GM23338 (cell line): ENCODE results near the gene ITGA2. TPM values are rescaled to one million over a fixed set of nuclear protein-coding genes. Genes with fewer than 3 reads are reported as not detected.

Experiments
- ATAC-seq: fragments of 200-7000 bp; cut with Tn5 transposase; 3 replicates; pipeline ENCODE4 v1.9.1; 2020
- DNase-seq: peaks from one replicate; pipeline ENCODE4 v3.0.0-alpha.2; 2015; ENCODE audit warnings: low spot score
- H2AFZ ChIP-seq: fragments of 200-600 bp; sonication (generic); 2 replicates; pipeline ENCODE4 v1.8.0; 2016; ENCODE audit warnings: antibody characterized with exemption, mild to moderate bottlenecking, moderate library complexity
- H3F3A ChIP-seq: fragments of 200-600 bp; sonication (generic); replicated peaks from 2 replicates; pipeline ENCODE4 v1.8.0; 2017; ENCODE audit warnings: antibody characterized with exemption, mixed run types, low read depth
- H3K27ac ChIP-seq: fragments of 200-600 bp; sonication (generic); 2 replicates; pipeline ENCODE4 v1.6.1; 2016; ENCODE audit warnings: low read depth
- H3K27me3 ChIP-seq: fragments of 200-600 bp; sonication (generic); 2 replicates; pipeline ENCODE4 v1.8.0; 2016; ENCODE audit warnings: mild to moderate bottlenecking, mixed run types, moderate library complexity; ENCODE audit not compliant: insufficient read depth
- H3K36me3 ChIP-seq: fragments of 200-600 bp; sonication (generic); 2 replicates; pipeline ENCODE4 v1.8.0; 2016; ENCODE audit warnings: mild to moderate bottlenecking; ENCODE audit not compliant: insufficient read depth
- H3K4me1 ChIP-seq: fragments of 200-600 bp; sonication (generic); 2 replicates; pipeline ENCODE4 v1.8.0; 2016; ENCODE audit warnings: mild to moderate bottlenecking, moderate library complexity; ENCODE audit not compliant: insufficient read depth
- H3K4me2 ChIP-seq: fragments of 200-600 bp; sonication (generic); 2 replicates; pipeline ENCODE4 v1.7.1; 2017; ENCODE audit warnings: mixed run types
- H3K4me3 ChIP-seq: fragments of 200-600 bp; sonication (generic); 2 replicates; pipeline ENCODE4 v1.6.1; 2016; ENCODE audit warnings: mixed run types
- H3K79me2 ChIP-seq: fragments of 200-600 bp; sonication (generic); replicated peaks from 2 replicates; pipeline ENCODE4 v1.8.0; 2017; ENCODE audit warnings: mild to moderate bottlenecking; ENCODE audit not compliant: insufficient read depth
- H3K9me2 ChIP-seq: fragments of 200-600 bp; sonication (generic); 2 replicates; pipeline ENCODE4 v1.8.0; 2017; ENCODE audit not compliant: insufficient read depth
- H4K20me1 ChIP-seq: fragments of 200-600 bp; sonication (generic); replicated peaks from 2 replicates; pipeline ENCODE4 v1.8.0; 2017; ENCODE audit warnings: mild to moderate bottlenecking; ENCODE audit not compliant: insufficient read depth
- H3K27ac Mint-ChIP-seq: 2 replicates; pipeline ENCODE4 v1.8.0; 2020; ENCODE audit warnings: inconsistent platforms, mild to moderate bottlenecking, moderate library complexity, mixed read lengths
- H3K27me3 Mint-ChIP-seq: 3 replicates; pipeline ENCODE4 v1.8.0; 2022; ENCODE audit warnings: low read depth, mild to moderate bottlenecking, moderate library complexity, mixed read lengths, inconsistent platforms; ENCODE audit not compliant: insufficient read depth, poor library complexity
- H3K36me3 Mint-ChIP-seq: 3 replicates; pipeline ENCODE4 v1.8.0; 2021; ENCODE audit warnings: low read depth, mild to moderate bottlenecking, inconsistent platforms, moderate library complexity, mixed read lengths
- H3K4me1 Mint-ChIP-seq: 3 replicates; pipeline ENCODE4 v1.8.0; 2020; ENCODE audit warnings: mild to moderate bottlenecking, inconsistent platforms, mixed read lengths
- H3K4me3 Mint-ChIP-seq: 3 replicates; pipeline ENCODE4 v1.8.0; 2021; ENCODE audit warnings: moderate library complexity, mild to moderate bottlenecking, inconsistent platforms, mixed read lengths
- H3K9me3 Mint-ChIP-seq: 3 replicates; pipeline ENCODE4 v1.8.0; 2020; ENCODE audit warnings: moderate library complexity, mild to moderate bottlenecking, inconsistent platforms, mixed read lengths
- CREB1 ChIP-seq: fragments of 250-450 bp; sonication (Bioruptor Pico); IDR thresholded peaks from 2 replicates; pipeline ENCODE4 v1.5.0; 2020; ENCODE audit warnings: low read depth, mild to moderate bottlenecking, moderate library complexity
- CTCF ChIP-seq, 2 experiments: fragments of 200-600 bp in 1 of 2; sonication (generic) in 1 of 2; conservative IDR thresholded peaks; 2 replicates each; pipeline versions ENCODE4 v1.5.1 to v1.6.1; 2016 to 2017; ENCODE audit warnings: antibody characterized with exemption in 2 of 2, low read depth in 2 of 2, mild to moderate bottlenecking in 2 of 2, moderate library complexity in 1 of 2
- ETS1 ChIP-seq: IDR thresholded peaks from 2 replicates; pipeline ENCODE4 v1.6.1; 2016; ENCODE audit warnings: antibody characterized with exemption
- EZH2 ChIP-seq: fragments of 200-600 bp; sonication (generic); IDR thresholded peaks from one replicate; pipeline ENCODE4 v1.8.0; 2017; ENCODE audit warnings: antibody characterized with exemption, mild to moderate bottlenecking, low read depth; ENCODE audit not compliant: unreplicated experiment
- EZH2phosphoT487 ChIP-seq: fragments of 200-600 bp; sonication (generic); IDR thresholded peaks from one replicate; pipeline ENCODE4 v1.8.1; 2018; ENCODE audit warnings: antibody characterized with exemption; ENCODE audit not compliant: unreplicated experiment
- JUNB ChIP-seq: IDR thresholded peaks from one replicate; pipeline ENCODE4 v1.6.1; 2016; ENCODE audit warnings: antibody characterized with exemption; ENCODE audit not compliant: unreplicated experiment
- NANOG ChIP-seq: IDR thresholded peaks from 2 replicates; pipeline ENCODE4 v1.6.1; 2016; ENCODE audit warnings: antibody characterized with exemption, borderline replicate concordance
- POLR2AphosphoS5 ChIP-seq: IDR thresholded peaks from 2 replicates; pipeline ENCODE4 v1.6.1; 2016; ENCODE audit warnings: antibody characterized with exemption, low read depth
- STAT1 ChIP-seq: IDR thresholded peaks from one replicate; pipeline ENCODE4 v1.6.1; 2016; ENCODE audit warnings: antibody characterized with exemption; ENCODE audit not compliant: unreplicated experiment
- ZNF114 ChIP-seq: fragments of 250-450 bp; sonication (Bioruptor Pico); IDR thresholded peaks from 2 replicates; pipeline ENCODE4 v1.5.0; 2020; ENCODE audit warnings: mild to moderate bottlenecking, moderate library complexity
- ZNF331 ChIP-seq: fragments of 250-450 bp; sonication (Bioruptor Pico); IDR thresholded peaks from 2 replicates; pipeline ENCODE4 v1.5.0; 2020; ENCODE audit warnings: low read depth, mild to moderate bottlenecking, moderate library complexity
- polyA plus RNA-seq: library from polyadenylated mRNA; unstranded; fragments of >200 nt; fragmentation: Nextera tagmentation; extraction: Ambion mirVana; gene quantifications from 2 replicates; pipeline ENCODE4 v1.2.1, GENCODE V29; 2016
- total RNA-seq: library from RNA; depleted of rRNA; stranded (reverse); fragments of >200 nt; shearing (Covaris generic); gene quantifications from 2 replicates; pipeline ENCODE4 v1.2.3, GENCODE V29; 2014
- TF ChIP-seq, protein P1 (sequence below): fragments of 250-450 bp; sonication (Bioruptor Pico); IDR thresholded peaks from 2 replicates; pipeline ENCODE4 v1.5.0; 2020; ENCODE audit warnings: mild to moderate bottlenecking, moderate library complexity
- TF ChIP-seq, protein P2 (sequence below): IDR thresholded peaks from one replicate; pipeline ENCODE4 v1.6.1; 2018; ENCODE audit warnings: antibody characterized with exemption; ENCODE audit not compliant: unreplicated experiment

ITGA2 gene
- total and polyA plus RNA-seq, 2 experiments from 2014 or later, result 2.6 to 7.1 TPM

- H3K36me3 ChIP-seq, result no peaks in the 10 kb centered on the region
- no peaks in the 10 kb centered on the region for H3F3A ChIP-seq
- no peak overlapping the region for H3K27ac ChIP-seq
- H3K9me2 ChIP-seq, result no peaks in the 10 kb centered on the region
- TF ChIP-seq NANOG, result no peak
- no peak for TF ChIP-seq ZNF331 (CRISPR knock-in tag)
- no peak for TF ChIP-seq CREB1 (CRISPR knock-in tag)
- no peak for TF ChIP-seq ZNF114
- TF ChIP-seq CTCF (conservative IDR thresholded peaks at IDR 0.05; ENCODE audit: low read depth in 2 of 2), result no peak
- TF ChIP-seq, protein P1, sequence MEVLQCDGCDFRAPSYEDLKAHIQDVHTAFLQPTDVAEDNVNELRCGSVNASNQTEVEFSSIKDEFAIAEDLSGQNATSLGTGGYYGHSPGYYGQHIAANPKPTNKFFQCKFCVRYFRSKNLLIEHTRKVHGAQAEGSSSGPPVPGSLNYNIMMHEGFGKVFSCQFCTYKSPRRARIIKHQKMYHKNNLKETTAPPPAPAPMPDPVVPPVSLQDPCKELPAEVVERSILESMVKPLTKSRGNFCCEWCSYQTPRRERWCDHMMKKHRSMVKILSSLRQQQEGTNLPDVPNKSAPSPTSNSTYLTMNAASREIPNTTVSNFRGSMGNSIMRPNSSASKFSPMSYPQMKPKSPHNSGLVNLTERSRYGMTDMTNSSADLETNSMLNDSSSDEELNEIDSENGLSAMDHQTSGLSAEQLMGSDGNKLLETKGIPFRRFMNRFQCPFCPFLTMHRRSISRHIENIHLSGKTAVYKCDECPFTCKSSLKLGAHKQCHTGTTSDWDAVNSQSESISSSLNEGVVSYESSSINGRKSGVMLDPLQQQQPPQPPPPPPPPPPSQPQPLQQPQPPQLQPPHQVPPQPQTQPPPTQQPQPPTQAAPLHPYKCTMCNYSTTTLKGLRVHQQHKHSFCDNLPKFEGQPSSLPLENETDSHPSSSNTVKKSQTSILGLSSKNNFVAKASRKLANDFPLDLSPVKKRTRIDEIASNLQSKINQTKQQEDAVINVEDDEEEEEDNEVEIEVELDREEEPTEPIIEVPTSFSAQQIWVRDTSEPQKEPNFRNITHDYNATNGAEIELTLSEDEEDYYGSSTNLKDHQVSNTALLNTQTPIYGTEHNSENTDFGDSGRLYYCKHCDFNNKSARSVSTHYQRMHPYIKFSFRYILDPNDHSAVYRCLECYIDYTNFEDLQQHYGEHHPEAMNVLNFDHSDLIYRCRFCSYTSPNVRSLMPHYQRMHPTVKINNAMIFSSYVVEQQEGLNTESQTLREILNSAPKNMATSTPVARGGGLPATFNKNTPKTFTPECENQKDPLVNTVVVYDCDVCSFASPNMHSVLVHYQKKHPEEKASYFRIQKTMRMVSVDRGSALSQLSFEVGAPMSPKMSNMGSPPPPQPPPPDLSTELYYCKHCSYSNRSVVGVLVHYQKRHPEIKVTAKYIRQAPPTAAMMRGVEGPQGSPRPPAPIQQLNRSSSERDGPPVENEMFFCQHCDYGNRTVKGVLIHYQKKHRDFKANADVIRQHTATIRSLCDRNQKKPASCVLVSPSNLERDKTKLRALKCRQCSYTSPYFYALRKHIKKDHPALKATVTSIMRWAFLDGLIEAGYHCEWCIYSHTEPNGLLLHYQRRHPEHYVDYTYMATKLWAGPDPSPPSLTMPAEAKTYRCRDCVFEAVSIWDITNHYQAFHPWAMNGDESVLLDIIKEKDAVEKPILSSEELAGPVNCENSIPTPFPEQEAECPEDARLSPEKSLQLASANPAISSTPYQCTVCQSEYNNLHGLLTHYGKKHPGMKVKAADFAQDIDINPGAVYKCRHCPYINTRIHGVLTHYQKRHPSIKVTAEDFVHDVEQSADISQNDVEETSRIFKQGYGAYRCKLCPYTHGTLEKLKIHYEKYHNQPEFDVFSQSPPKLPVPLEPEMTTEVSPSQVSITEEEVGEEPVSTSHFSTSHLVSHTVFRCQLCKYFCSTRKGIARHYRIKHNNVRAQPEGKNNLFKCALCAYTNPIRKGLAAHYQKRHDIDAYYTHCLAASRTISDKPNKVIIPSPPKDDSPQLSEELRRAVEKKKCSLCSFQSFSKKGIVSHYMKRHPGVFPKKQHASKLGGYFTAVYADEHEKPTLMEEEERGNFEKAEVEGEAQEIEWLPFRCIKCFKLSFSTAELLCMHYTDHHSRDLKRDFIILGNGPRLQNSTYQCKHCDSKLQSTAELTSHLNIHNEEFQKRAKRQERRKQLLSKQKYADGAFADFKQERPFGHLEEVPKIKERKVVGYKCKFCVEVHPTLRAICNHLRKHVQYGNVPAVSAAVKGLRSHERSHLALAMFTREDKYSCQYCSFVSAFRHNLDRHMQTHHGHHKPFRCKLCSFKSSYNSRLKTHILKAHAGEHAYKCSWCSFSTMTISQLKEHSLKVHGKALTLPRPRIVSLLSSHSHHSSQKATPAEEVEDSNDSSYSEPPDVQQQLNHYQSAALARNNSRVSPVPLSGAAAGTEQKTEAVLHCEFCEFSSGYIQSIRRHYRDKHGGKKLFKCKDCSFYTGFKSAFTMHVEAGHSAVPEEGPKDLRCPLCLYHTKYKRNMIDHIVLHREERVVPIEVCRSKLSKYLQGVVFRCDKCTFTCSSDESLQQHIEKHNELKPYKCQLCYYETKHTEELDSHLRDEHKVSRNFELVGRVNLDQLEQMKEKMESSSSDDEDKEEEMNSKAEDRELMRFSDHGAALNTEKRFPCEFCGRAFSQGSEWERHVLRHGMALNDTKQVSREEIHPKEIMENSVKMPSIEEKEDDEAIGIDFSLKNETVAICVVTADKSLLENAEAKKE (CRISPR knock-in tag), result no peak
- TF ChIP-seq ETS1, result no peak
- TF ChIP-seq, protein P2, sequence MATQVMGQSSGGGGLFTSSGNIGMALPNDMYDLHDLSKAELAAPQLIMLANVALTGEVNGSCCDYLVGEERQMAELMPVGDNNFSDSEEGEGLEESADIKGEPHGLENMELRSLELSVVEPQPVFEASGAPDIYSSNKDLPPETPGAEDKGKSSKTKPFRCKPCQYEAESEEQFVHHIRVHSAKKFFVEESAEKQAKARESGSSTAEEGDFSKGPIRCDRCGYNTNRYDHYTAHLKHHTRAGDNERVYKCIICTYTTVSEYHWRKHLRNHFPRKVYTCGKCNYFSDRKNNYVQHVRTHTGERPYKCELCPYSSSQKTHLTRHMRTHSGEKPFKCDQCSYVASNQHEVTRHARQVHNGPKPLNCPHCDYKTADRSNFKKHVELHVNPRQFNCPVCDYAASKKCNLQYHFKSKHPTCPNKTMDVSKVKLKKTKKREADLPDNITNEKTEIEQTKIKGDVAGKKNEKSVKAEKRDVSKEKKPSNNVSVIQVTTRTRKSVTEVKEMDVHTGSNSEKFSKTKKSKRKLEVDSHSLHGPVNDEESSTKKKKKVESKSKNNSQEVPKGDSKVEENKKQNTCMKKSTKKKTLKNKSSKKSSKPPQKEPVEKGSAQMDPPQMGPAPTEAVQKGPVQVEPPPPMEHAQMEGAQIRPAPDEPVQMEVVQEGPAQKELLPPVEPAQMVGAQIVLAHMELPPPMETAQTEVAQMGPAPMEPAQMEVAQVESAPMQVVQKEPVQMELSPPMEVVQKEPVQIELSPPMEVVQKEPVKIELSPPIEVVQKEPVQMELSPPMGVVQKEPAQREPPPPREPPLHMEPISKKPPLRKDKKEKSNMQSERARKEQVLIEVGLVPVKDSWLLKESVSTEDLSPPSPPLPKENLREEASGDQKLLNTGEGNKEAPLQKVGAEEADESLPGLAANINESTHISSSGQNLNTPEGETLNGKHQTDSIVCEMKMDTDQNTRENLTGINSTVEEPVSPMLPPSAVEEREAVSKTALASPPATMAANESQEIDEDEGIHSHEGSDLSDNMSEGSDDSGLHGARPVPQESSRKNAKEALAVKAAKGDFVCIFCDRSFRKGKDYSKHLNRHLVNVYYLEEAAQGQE, result no peak
- no peak for TF ChIP-seq STAT1
- TF ChIP-seq EZH2, result no peak
- TF ChIP-seq JUNB, result no peak
- no peak for TF ChIP-seq EZH2phosphoT487
- no peak for TF ChIP-seq POLR2AphosphoS5
- Mint-ChIP-seq H3K27me3 (no peaks in the 10 kb centered on the region), H3K27ac (no peak overlapping the region), H3K4me1 (no peaks in the 10 kb centered on the region), H3K4me3 (no peak overlapping the region), H3K36me3 (no peaks in the 10 kb centered on the region), H3K9me3 (no peaks in the 10 kb centered on the region)
- DNase-seq (no peak), ATAC-seq (no peak)
- H3K4me1 ChIP-seq, result no peaks in the 10 kb centered on the region
- H3K79me2 ChIP-seq, result no peaks in the 10 kb centered on the region
- no peaks in the 10 kb centered on the region for H3K27me3 ChIP-seq
- H2AFZ ChIP-seq, result no peak overlapping the region
- H4K20me1 ChIP-seq, result no peaks in the 10 kb centered on the region
- no peak overlapping the region for H3K4me3 ChIP-seq
- H3K4me2 ChIP-seq, result no peak overlapping the region
Measured at GRCh38 chr5:53067641-53068040, 78.5 kb downstream of the ITGA2 start.
